Measurements from ENCODE around the gene ADAMTSL2.
A peak's percentile ranks its signal among the peaks of the same experiment; 100 is the strongest.

ADAMTSL2 gene

GRCh38 chr9:133560311-133560710 lies 25.8 kb downstream of the ADAMTSL2 start:
- Histone ChIP-seq H2BK12ac (ENCODE audit: low read length in 2 of 2) (peak overlapping the region in 1 of 2 experiments; percentile 70), H3K4ac (ENCODE audit: low read depth in 1 of 2, low read length in 2 of 2) (no peak overlapping the region), H4K91ac (ENCODE audit: low read length) (no peak overlapping the region), H2BK15ac (ENCODE audit: low read depth, poor library complexity, severe bottlenecking) (no peak overlapping the region), H3K4me3 (ENCODE audit: insufficient read depth in 1 of 2, low read depth in 1 of 2, low read length in 2 of 2) (no peak overlapping the region), H2BK120ac (ENCODE audit: low read depth, low read length) (no peak overlapping the region), H2BK5ac (ENCODE audit: low read depth, low read length, poor library complexity, severe bottlenecking) (no peak overlapping the region), H3K9me3 (ENCODE audit: control insufficient read depth, low read length) (no peaks in the 10 kb centered on the region), H2AK5ac (ENCODE audit: low read length, severe bottlenecking) (no peak overlapping the region), H3K18ac (ENCODE audit: low read depth in 1 of 2, low read length in 2 of 2) (peak overlapping the region in 1 of 2 experiments; percentile 35), H3K23ac (ENCODE audit: low read length in 2 of 2) (no peak overlapping the region), H3K36me3 (ENCODE audit: control insufficient read depth in 1 of 2, insufficient read depth in 2 of 2, low read depth in 1 of 2, low read length in 2 of 2) (no peaks in the 10 kb centered on the region), H4K8ac (ENCODE audit: low read length) (no peak overlapping the region), H3K4me1 (ENCODE audit: control insufficient read depth, insufficient read depth, low read depth, low read length) (peaks cover 15% of the 10 kb centered on the region), H3K14ac (ENCODE audit: low read length in 2 of 2) (peak overlapping the region in 1 of 2 experiments; percentile 26), H3K4me2 (ENCODE audit: low read length, poor library complexity, severe bottlenecking) (no peak overlapping the region), H3K79me1 (replicated peaks; ENCODE audit: low read length, poor library complexity, severe bottlenecking) (no peaks in the 10 kb centered on the region), H3K9ac (ENCODE audit: low read length) (no peak overlapping the region), H3K27me3 (ENCODE audit: control insufficient read depth in 1 of 2, insufficient read depth in 1 of 2, low read length in 2 of 2) (peaks cover 9 to 22% of the 10 kb centered on the region in 2 experiments), H3K27ac (ENCODE audit: low read length, poor library complexity, severe bottlenecking) (no peak overlapping the region), H2AFZ (ENCODE audit: low read depth, low read length) (no peak overlapping the region)
- WGBS = 95% methylated on average over 13 of the region's 15 CpGs
- no peak for DNase-seq

- Histone ChIP-seq H3K4ac (ENCODE audit: low read depth in 1 of 2, low read length in 2 of 2) (no peak overlapping the region), H3K9me3 (ENCODE audit: control insufficient read depth, low read length) (no peaks in the 10 kb centered on the region), H3K9ac (ENCODE audit: low read length) (no peak overlapping the region), H3K4me2 (ENCODE audit: low read length, poor library complexity, severe bottlenecking) (no peak overlapping the region), H2BK120ac (ENCODE audit: low read depth, low read length) (no peak overlapping the region), H2AFZ (ENCODE audit: low read depth, low read length) (no peak overlapping the region), H3K23ac (ENCODE audit: low read length in 2 of 2) (no peak overlapping the region), H4K8ac (ENCODE audit: low read length) (no peak overlapping the region), H2AK5ac (ENCODE audit: low read length, severe bottlenecking) (no peak overlapping the region), H3K14ac (ENCODE audit: low read length in 2 of 2) (no peak overlapping the region), H3K4me3 (ENCODE audit: insufficient read depth in 1 of 2, low read depth in 1 of 2, low read length in 2 of 2) (no peak overlapping the region), H3K18ac (ENCODE audit: low read depth in 1 of 2, low read length in 2 of 2) (no peak overlapping the region), H2BK5ac (ENCODE audit: low read depth, low read length, poor library complexity, severe bottlenecking) (no peak overlapping the region), H3K4me1 (ENCODE audit: control insufficient read depth, insufficient read depth, low read depth, low read length) (peaks cover 15% of the 10 kb centered on the region), H2BK12ac (ENCODE audit: low read length in 2 of 2) (no peak overlapping the region), H3K27me3 (ENCODE audit: control insufficient read depth in 1 of 2, insufficient read depth in 1 of 2, low read length in 2 of 2) (peaks cover 8 to 22% of the 10 kb centered on the region in 2 experiments), H4K91ac (ENCODE audit: low read length) (no peak overlapping the region), H2BK15ac (ENCODE audit: low read depth, poor library complexity, severe bottlenecking) (peak overlapping the region; percentile 57), H3K36me3 (ENCODE audit: control insufficient read depth in 1 of 2, insufficient read depth in 2 of 2, low read depth in 1 of 2, low read length in 2 of 2) (no peaks in the 10 kb centered on the region), H3K79me1 (replicated peaks; ENCODE audit: low read length, poor library complexity, severe bottlenecking) (no peaks in the 10 kb centered on the region), H3K27ac (ENCODE audit: low read length, poor library complexity, severe bottlenecking) (no peak overlapping the region)
- no peak for DNase-seq
- WGBS = 95% methylated on average over 22 of the region's 22 CpGs
These were observed 26.4 kb downstream of the ADAMTSL2 start for GRCh38 chr9:133560944-133561343.

- Histone ChIP-seq H3K27me3 (ENCODE audit: control insufficient read depth in 1 of 2, insufficient read depth in 1 of 2, low read length in 2 of 2) (peaks cover 5 to 22% of the 10 kb centered on the region in 2 experiments), H3K4me3 (ENCODE audit: insufficient read depth in 1 of 2, low read depth in 1 of 2, low read length in 2 of 2) (no peak overlapping the region), H3K4me2 (ENCODE audit: low read length, poor library complexity, severe bottlenecking) (no peak overlapping the region), H2BK120ac (ENCODE audit: low read depth, low read length) (no peak overlapping the region), H3K9ac (ENCODE audit: low read length) (no peak overlapping the region), H3K4ac (ENCODE audit: low read depth in 1 of 2, low read length in 2 of 2) (no peak overlapping the region), H2BK5ac (ENCODE audit: low read depth, low read length, poor library complexity, severe bottlenecking) (no peak overlapping the region), H4K91ac (ENCODE audit: low read length) (no peak overlapping the region), H2AK5ac (ENCODE audit: low read length, severe bottlenecking) (no peak overlapping the region), H3K79me1 (replicated peaks; ENCODE audit: low read length, poor library complexity, severe bottlenecking) (no peaks in the 10 kb centered on the region), H2BK15ac (ENCODE audit: low read depth, poor library complexity, severe bottlenecking) (no peak overlapping the region), H3K18ac (ENCODE audit: low read depth in 1 of 2, low read length in 2 of 2) (no peak overlapping the region), H3K27ac (ENCODE audit: low read length, poor library complexity, severe bottlenecking) (no peak overlapping the region), H4K8ac (ENCODE audit: low read length) (no peak overlapping the region), H3K36me3 (ENCODE audit: control insufficient read depth in 1 of 2, insufficient read depth in 2 of 2, low read depth in 1 of 2, low read length in 2 of 2) (no peaks in the 10 kb centered on the region), H3K9me3 (ENCODE audit: control insufficient read depth, low read length) (no peaks in the 10 kb centered on the region), H3K4me1 (ENCODE audit: control insufficient read depth, insufficient read depth, low read depth, low read length) (peaks cover 15% of the 10 kb centered on the region), H3K23ac (ENCODE audit: low read length in 2 of 2) (no peak overlapping the region), H3K14ac (ENCODE audit: low read length in 2 of 2) (no peak overlapping the region), H2BK12ac (ENCODE audit: low read length in 2 of 2) (peak overlapping the region in 1 of 2 experiments; percentile 31), H2AFZ (ENCODE audit: low read depth, low read length) (no peak overlapping the region)
- WGBS = 91% methylated on average over 18 of the region's 32 CpGs
- DNase-seq = no peak
These were observed 27.6 kb downstream of the ADAMTSL2 start for GRCh38 chr9:133561976-133562554.

GRCh38 chr9:133562611-133563290 lies 28.2 kb downstream of the ADAMTSL2 start:
- no peak overlapping the region for H3K18ac ChIP-seq (ENCODE audit: low read depth in 1 of 2, low read length in 2 of 2)
- no peak overlapping the region for H4K8ac ChIP-seq (ENCODE audit: low read length)
- 97% methylated on average over 38 of the region's 54 CpGs for WGBS
- H3K4me2 ChIP-seq (ENCODE audit: low read length, poor library complexity, severe bottlenecking) = no peak overlapping the region
- no peak overlapping the region for H2BK12ac ChIP-seq (ENCODE audit: low read length in 2 of 2)
- H2BK15ac ChIP-seq (ENCODE audit: low read depth, poor library complexity, severe bottlenecking) = no peak overlapping the region
- H3K36me3 ChIP-seq (ENCODE audit: control insufficient read depth in 1 of 2, insufficient read depth in 2 of 2, low read depth in 1 of 2, low read length in 2 of 2) = no peaks in the 10 kb centered on the region
- no peaks in the 10 kb centered on the region for H3K9me3 ChIP-seq (ENCODE audit: control insufficient read depth, low read length)
- no peak overlapping the region for H3K4ac ChIP-seq (ENCODE audit: low read depth in 1 of 2, low read length in 2 of 2)
- no peak overlapping the region for H3K9ac ChIP-seq (ENCODE audit: low read length)
- no peak overlapping the region for H2AFZ ChIP-seq (ENCODE audit: low read depth, low read length)
- no peak overlapping the region for H2BK120ac ChIP-seq (ENCODE audit: low read depth, low read length)
- DNase-seq = no peak
- H4K91ac ChIP-seq (ENCODE audit: low read length) = no peak overlapping the region
- H3K14ac ChIP-seq (ENCODE audit: low read length in 2 of 2) = no peak overlapping the region
- H3K23ac ChIP-seq (ENCODE audit: low read length in 2 of 2) = no peak overlapping the region
- H3K27ac ChIP-seq (ENCODE audit: low read length, poor library complexity, severe bottlenecking) = no peak overlapping the region
- no peak overlapping the region for H3K4me3 ChIP-seq (ENCODE audit: insufficient read depth in 1 of 2, low read depth in 1 of 2, low read length in 2 of 2)
- H3K4me1 ChIP-seq (ENCODE audit: control insufficient read depth, insufficient read depth, low read depth, low read length) = peaks cover 12% of the 10 kb centered on the region
- H2BK5ac ChIP-seq (ENCODE audit: low read depth, low read length, poor library complexity, severe bottlenecking) = no peak overlapping the region
- peaks cover 5 to 22% of the 10 kb centered on the region in 2 experiments for H3K27me3 ChIP-seq (ENCODE audit: control insufficient read depth in 1 of 2, insufficient read depth in 1 of 2, low read length in 2 of 2)
- no peak overlapping the region for H2AK5ac ChIP-seq (ENCODE audit: low read length, severe bottlenecking)
- H3K79me1 ChIP-seq (replicated peaks; ENCODE audit: low read length, poor library complexity, severe bottlenecking) = no peaks in the 10 kb centered on the region
